Heart left ventricle (tissue), 13 donors: ENCODE data around the gene SPSB3.

ENCODE experiments used
- POLR2A ChIP-seq, 2 donors: fragments of 450-650 bp; IDR thresholded peaks; one replicate each; pipeline ENCODE4 v1.6.1; 2017; ENCODE audit warnings: antibody characterized with exemption in 2 of 2, mild to moderate bottlenecking in 2 of 2, moderate library complexity in 2 of 2
- TF ChIP-seq, protein P1 (sequence below), 12 donors: fragments of 200-600 bp; sonication (generic) in 4 of 12; IDR thresholded peaks; one replicate each; pipeline versions ENCODE4 v1.5.0 to v1.8.0; 2018 to 2022; ENCODE audit warnings: antibody characterized with exemption in 12 of 12, mild to moderate bottlenecking in 5 of 12
- donor health status: ischemic (EF 13 %, LVEDD 7.1; RV severe dilation, severe dysfunction).
- donor health status: DM: no; HTN: yes; CAD: no.
- donor health status: DM: no; HTN: no; CAD: no.
- donor health status: ischemic (EF 25% LVEDD 6.9; RV normal size, moderate dysfunction).
- donor health status: ischemic (EF 25% LVEDD 5.7; RV mildly dilated, moderate dysfunction).
- donor health status: ischemic (EF 35%, LVEDD 5.7; RV mildly dilated, moderate dysfunction).
- donor health status: nonischemic (EF 11% LVEDD 7.7; RV severe dilation, severe dysfunction).
- donor health status: DM: yes; HTN: yes; CAD: no.
- donor health status: PGD.
- donor health status: ischemic (EF 29% LVEDD 5.4; RV normal size, mild dysfunction).
- donor health status: nonischemic (EF 23%, LVEDD 6.1; RV moderate dilation, normal function).

GRCh38 chr16:1769402-1770300, 12.7 kb downstream of the SPSB3 start:
- TF ChIP-seq, protein P1, sequence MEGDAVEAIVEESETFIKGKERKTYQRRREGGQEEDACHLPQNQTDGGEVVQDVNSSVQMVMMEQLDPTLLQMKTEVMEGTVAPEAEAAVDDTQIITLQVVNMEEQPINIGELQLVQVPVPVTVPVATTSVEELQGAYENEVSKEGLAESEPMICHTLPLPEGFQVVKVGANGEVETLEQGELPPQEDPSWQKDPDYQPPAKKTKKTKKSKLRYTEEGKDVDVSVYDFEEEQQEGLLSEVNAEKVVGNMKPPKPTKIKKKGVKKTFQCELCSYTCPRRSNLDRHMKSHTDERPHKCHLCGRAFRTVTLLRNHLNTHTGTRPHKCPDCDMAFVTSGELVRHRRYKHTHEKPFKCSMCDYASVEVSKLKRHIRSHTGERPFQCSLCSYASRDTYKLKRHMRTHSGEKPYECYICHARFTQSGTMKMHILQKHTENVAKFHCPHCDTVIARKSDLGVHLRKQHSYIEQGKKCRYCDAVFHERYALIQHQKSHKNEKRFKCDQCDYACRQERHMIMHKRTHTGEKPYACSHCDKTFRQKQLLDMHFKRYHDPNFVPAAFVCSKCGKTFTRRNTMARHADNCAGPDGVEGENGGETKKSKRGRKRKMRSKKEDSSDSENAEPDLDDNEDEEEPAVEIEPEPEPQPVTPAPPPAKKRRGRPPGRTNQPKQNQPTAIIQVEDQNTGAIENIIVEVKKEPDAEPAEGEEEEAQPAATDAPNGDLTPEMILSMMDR (IDR thresholded peaks at IDR 0.05): no peak
- no peak for TF ChIP-seq POLR2A (IDR thresholded peaks at IDR 0.05)
